ENCODE data around the gene MAP4.

Gene MAP4

GRCh38 chr3:47859956-47860605, 156.1 kb downstream of the MAP4 start:
- DNase-seq (ENCODE audit: low read depth), result no peak

- DNase-seq (ENCODE audit: low read depth), result no peak
Observed at GRCh38 chr3:47857151-47857550, 159.1 kb downstream of the MAP4 start.

DNA sequence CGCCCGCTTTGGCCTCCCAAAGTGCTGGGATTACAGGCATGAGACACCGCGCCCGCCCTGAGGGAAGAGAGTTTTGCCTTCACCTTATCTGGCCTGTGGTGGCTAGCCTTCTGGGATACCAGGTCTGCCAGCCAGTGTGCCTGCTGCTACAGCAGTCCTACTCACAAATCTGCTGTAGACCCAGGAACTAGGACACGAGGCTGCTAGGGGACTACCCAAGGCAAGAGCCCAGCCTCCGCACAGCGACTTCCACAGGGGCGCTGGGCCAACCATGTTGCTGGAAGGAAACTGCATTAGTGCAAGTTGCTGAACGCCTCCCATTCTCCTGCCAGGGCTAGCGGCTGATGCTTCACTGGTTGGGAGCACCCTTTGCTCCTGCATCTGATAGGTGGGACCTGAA, 159.5 kb downstream of the MAP4 start:
- no peak for DNase-seq (ENCODE audit: low read depth)

DNA sequence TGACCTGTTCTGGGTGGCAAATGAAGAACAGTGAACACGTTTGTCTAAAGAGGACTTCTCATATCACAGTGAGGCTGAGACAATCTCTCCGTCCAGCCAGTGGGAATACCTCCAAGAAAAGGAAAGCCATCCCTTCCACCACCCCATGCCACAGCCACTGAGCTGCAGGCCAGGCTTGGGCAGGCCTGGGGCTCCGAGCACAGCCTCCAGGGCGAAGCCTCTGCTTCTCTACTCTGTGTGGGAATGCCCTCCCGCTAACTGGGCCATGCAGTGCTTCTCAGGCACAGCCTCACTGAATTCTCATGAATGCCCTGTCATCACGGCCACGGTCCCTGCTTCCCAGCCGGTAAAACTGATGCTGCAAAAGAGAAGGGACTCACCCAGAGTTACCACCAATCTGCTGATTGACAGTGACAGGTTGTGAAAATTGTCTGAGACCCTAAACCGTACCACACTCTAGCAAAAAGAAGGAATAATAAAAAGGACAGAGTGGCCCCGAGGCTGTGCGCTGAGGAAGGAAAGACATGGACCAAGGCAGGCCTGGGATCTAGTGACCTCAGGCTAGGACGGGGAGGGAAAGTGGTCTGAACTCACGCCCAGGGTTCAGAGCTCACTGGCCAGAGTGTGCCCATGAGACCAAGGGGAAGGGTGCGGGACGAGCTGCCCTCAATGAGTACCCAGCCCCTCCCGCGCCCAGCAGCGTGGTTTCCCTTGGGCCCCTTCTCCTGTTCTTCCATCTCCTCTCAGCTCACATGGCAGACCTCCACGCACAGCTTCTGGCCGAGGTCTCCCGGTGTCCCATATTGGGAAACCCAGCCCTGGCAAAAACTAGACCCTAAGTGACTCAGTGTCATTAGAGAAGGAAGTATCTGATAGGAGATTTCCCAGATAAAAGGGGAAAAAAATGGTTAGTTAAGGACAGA, 160.5 kb downstream of the MAP4 start:
- no peak for DNase-seq (ENCODE audit: low read depth)

- DNase-seq (ENCODE audit: low read depth), result no peak
Observed at GRCh38 chr3:47854720-47855455, 161.3 kb downstream of the MAP4 start.

- DNase-seq (ENCODE audit: low read depth), result no peak
Observed at GRCh38 chr3:47854267-47854666, 161.9 kb downstream of the MAP4 start.

DNA sequence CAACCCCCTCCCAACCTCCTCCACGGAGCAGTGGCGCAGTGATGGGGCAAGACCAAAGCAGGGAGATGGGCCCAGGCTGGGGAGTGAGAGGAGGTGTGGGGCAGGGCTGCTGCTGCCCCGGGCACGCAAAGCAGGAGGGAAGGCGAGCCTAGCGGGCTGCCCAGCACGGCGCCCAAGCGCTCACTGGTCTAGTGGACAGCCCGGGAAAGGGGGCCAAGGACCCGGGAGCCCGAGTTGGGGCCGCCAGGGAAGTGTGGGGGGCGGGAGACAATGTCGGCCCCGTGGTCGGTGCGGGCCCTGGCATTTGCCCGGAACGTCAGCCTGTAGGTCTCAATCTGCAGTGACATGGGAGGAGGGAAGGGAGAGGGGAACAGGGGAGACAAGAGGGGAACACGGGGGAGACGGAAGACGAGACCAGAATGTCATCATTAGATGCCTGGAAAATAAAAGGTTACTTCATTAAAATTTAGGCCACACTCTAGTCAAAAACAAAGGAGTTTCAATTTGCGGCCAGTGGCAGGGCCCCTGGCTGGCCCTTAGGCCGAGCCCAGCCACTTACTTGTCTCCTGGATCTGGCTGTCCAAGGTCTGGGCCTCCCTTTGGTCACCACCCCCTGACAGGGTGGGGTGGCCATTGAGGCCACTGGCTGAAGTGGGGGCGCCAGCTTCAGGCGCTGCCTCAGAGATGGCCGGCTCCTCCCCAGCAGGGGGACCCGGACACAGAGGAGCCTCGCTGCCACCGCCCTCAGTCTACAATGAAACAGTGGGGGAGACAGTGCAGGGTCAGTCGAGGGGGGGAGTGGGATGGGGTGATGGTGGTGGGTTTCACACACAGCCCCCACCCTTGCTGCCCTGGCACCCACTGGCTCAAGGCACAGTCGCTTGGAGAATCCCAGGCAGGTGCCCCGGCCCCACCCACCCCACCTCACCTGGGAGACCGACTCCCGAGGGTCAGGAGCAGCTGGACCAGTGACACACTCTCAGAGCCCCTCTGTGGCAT, 163.3 kb downstream of the MAP4 start:
- DNase-seq (ENCODE audit: low read depth), result no peak

DNA sequence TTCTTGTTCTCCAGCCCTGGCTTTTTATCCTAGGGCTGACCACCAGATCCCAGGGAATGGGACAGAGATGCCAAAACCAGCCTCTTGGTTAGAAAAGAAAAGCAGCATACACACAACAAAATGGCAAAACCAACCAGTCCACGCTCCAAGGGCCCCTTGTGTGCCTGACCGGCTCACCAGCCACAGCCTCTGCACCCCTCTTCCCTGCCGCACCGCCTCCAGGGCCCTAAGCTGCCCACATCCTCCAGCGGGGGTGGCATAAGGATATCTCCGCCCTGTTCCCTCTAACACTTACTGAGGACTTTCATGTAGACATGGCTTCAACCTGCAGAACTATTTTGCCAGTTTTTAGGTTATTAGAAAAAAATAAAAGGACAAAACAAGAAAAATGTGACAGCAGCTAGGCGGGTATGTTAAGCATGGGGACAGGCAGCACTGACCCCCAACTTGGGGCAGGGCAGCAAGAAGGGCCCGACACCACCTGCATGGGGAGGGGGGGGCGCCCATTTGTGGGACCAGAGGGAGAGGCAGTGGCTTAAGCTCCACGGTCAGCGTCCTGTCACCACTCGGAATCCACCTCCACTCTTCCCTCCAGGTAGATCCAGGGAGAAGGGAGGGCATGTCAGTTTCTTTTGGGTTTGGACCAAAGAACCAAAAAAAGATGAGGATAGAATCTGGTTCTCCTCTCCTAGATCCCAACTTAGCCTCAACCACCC, 164.2 kb downstream of the MAP4 start:
- no peak for DNase-seq (ENCODE audit: low read depth)

- DNase-seq (ENCODE audit: low read depth), result no peak
Observed at GRCh38 chr3:47850564-47851410, 165.4 kb downstream of the MAP4 start.

DNA sequence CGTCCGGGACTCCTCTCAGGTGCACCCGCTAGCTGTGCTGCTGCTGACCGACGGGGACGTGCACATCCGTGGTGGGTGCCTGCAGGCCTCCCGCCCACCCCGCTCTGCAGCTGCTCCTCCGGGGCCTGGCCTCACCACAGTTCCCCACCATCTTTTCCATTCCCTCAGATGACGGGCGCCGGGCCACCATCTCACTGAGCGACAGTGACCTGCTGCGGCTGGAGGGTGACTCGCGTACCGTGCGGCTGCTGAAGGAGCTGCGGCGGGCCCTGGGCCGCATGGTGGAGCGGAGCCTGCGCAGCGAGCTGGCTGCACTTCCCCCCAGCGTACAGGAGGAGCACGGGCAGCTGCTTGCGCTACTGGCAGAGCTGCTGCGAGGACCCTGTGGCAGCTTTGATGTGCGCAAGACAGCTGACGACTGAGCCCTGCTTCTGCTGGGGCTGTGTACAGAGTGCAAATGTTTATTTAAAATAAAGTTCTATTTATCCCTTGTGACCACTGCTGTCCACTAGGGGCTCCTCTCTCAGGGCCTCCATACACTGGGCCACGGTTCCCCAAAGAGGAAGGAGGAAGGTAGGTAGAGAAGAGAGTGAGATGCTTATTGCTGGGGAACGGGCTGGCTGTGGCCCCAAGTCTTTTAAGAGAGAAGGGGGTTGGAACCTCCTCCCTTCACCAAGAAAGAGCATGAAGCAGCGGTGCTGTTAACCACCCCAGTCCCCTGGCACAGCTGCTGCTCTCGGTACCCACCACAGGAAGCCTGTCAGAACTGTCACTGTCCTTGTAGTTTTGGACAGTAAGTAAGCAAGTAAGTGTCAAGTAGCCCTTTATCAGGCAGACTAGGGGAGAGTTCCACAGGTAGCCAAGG, 166.3 kb downstream of the MAP4 start:
- DNase-seq (ENCODE audit: low read depth), result no peak

- DNase-seq (ENCODE audit: low read depth), result no peak
Observed at GRCh38 chr3:47849186-47849698, 167.0 kb downstream of the MAP4 start.

DNA sequence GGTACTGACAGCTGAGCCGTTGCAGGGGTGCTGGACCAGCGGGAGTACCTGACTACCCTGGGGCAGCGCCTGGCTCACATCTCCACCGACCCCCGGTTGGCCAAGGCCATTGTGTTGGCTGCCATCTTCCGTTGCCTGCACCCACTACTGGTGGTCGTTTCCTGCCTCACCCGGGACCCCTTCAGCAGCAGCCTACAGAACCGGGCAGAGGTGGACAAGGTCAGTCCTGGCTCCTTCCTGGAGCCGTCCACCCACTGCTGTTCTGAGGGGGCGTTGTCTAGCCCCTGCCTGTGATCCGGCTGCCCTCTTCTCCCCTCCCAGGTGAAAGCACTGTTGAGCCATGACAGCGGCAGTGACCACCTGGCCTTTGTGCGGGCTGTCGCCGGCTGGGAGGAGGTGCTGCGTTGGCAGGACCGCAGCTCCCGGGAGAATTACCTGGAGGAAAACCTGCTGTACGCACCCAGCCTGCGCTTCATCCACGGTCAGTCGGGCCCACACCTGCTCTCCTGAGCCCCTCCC, 167.6 kb downstream of the MAP4 start:
- DNase-seq (ENCODE audit: low read depth), result no peak

- no peak for DNase-seq (ENCODE audit: low read depth)
Observed at GRCh38 chr3:47847801-47848518, 168.3 kb downstream of the MAP4 start.

DNA sequence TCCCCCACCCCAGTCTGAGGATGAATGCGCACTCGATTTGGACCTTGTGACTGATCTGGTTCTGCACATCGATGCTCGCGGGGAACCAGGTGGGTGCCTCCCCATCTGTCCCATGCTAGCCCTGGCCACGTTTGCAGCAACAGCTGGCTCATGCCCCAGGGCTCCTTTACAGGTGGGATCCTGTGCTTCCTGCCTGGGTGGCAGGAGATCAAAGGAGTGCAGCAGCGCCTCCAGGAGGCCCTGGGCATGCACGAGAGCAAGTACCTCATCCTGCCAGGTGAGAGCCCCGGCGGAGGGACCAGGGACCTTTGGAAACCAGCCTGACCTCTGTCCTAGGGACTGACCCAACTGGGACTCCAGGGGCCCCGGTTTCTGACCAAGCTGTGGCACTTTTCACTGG, 169.0 kb downstream of the MAP4 start:
- no peak for DNase-seq (ENCODE audit: low read depth)

DNA sequence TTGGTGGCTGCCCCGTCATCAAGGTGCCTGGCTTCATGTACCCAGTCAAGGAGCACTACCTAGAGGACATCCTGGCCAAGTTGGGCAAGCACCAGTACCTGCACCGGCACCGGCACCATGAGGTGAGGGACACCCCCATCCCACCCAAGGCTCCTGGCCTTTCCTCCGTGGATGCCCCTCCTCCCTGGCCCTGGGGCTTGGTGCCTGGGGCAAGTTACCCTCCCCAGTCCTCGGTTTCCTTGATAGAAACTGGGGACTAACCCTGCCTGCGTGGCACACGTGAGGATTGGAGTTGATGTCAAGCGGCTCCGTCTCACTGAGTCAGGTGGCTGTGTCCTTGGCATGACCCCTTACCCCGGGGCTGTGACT, 169.4 kb downstream of the MAP4 start:
- DNase-seq (ENCODE audit: low read depth), result no peak

- no peak for DNase-seq (ENCODE audit: low read depth)
Observed at GRCh38 chr3:47846186-47846879, 169.9 kb downstream of the MAP4 start.

DNA sequence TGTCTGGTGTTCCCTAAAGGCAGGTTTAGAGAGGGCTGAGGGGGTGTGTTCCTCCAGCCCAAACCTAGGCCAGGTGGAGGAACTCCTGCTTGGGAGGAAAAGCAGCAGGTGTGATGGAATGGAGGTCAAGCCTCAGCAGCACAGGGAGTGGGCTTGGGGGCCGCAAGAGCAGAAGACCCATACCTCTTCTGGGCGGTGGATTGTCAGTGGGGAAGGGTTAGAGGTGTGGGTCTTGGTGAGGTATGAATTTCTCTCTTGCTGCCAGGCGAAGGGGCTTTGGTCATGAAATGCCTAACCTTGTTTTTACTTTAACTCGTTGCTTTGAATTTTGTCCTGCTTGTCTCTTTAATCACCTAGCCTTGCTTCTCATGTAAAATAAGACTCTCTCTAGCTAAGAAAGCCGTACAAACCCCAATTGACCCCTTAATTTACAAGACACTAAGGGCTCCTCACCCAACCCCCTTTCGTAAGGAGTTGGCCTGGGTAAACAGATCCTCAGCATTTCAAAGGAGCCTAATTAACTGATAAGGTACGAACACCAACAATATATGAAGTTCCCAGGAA, 174.3 kb downstream of the MAP4 start:
- DNase-seq (ENCODE audit: low read depth), result no peak

All from T follicular helper cell (primary cell).